Frontal cortex (tissue), 4 donors: ENCODE results near the gene LGALS4. TPM values are rescaled to one million over a fixed set of nuclear protein-coding genes. Genes with fewer than 3 reads are reported as not detected.

Source experiments
- DNase-seq, 2 donors: peaks; one replicate each; pipeline ENCODE4 v3.0.0; 2012; ENCODE audit warnings: low spot score in 2 of 2
- FAIRE-seq: peaks from 2 replicates; lab custom pipeline; 2012; peaks lifted over from hg19 to GRCh38; lab: Jason Lieb, UNC
- total RNA-seq: library from RNA; depleted of rRNA; stranded (reverse); fragments of >200 nt; gene quantifications from one replicate; pipeline ENCODE4 v1.2.3, GENCODE V29; 2014
- donor health status: control.
- donor health status: control.
- donor health status: control.

The LGALS4 gene
- total RNA-seq, 1 donor from 2014 or later: under 0.01 TPM

DNA sequence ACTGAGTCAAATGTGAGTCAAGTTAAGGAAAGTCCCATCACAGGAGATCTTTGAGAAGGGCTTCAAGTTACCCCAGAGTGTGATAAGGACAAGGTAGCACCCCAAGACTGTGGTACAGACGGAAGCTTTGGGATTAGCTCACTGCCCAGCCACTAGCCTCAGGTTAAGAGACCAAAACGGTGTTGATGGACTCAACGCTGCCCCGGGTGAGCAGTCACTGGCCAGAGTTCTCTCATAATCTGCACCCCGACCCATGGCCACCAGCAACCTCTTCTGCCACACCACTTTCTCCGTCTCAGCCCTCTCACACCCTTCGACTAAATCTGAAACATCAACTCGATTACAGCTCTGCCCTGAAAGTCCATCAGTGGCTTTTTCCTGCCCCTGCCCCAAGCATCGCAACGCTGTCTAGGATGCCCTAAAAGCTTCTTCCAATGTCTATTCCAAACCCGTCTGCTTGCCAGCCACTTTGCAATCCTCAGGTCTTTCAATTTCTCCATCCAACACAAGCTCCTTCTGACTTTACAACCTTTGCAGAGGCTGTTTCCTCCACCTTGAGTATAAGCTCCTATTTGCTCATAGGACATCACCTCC is 31.4 kb upstream of the LGALS4 start:
- no peak for DNase-seq
- no peak for FAIRE-seq

DNA sequence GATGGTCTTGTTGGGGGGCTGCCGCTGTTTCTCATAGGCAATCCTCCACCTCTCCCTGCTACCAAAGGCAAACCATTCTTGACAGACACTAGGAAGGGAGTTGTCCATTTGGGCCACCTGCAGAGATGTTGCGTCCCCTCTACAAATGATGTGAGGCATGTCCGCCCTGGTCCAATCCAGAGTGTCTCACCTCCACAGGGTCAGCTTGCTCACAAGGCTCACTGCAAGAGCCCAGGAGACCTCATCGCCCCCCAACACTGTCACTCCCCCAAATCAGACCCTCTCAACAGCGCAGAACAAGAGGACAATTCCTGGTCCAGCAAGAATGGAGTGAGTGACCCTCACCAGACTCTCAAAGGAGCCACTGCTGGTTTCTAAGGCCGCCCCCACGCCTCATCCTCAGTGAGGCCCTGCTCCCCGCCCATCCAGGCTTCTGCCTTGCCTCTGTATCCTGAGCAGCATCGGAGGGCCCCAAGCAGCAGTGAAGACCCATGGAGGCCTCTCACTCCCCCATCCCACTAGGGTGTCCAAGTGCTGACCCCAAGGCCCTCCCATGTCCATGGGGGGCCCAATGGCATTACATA is 30.5 kb upstream of the LGALS4 start:
- DNase-seq: no peak
- FAIRE-seq: no peak

GRCh38 chr19:38842439-38843174 is 29.9 kb upstream of the LGALS4 start:
- no peak for FAIRE-seq
- no peak for DNase-seq

GRCh38 chr19:38841787-38842438 is 29.2 kb upstream of the LGALS4 start:
- DNase-seq (no peak), FAIRE-seq (no peak)

DNA sequence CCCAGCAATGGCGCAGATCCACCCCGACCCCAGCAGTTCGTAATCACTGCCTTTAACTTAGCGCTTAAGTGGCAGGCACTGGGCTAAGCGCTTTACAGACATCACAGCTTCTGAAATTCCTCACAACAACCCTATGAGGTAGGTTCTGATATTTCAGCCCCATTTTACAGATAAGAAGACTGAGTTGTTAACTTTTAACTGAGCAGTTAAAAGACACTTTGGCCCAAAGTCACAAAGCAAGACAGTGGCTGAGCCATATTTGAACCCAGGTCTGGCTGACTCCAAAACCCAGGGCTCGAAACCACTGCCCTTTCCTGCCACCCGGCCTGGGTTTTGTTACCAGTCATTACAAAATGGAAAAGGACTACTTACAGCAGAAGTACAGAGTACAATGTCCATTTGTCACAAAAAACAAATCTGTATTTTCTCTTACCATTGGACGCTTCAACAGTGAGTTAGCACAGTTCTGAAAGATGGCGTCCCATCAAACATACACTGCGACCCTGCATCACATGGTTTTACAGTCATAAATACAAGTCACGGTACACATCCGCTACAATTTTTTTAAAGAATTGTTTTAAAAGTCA is 28.5 kb upstream of the LGALS4 start:
- FAIRE-seq (no peak), DNase-seq (no peak)

GRCh38 chr19:38840583-38840968 is 27.8 kb upstream of the LGALS4 start:
- no peak for FAIRE-seq

DNA sequence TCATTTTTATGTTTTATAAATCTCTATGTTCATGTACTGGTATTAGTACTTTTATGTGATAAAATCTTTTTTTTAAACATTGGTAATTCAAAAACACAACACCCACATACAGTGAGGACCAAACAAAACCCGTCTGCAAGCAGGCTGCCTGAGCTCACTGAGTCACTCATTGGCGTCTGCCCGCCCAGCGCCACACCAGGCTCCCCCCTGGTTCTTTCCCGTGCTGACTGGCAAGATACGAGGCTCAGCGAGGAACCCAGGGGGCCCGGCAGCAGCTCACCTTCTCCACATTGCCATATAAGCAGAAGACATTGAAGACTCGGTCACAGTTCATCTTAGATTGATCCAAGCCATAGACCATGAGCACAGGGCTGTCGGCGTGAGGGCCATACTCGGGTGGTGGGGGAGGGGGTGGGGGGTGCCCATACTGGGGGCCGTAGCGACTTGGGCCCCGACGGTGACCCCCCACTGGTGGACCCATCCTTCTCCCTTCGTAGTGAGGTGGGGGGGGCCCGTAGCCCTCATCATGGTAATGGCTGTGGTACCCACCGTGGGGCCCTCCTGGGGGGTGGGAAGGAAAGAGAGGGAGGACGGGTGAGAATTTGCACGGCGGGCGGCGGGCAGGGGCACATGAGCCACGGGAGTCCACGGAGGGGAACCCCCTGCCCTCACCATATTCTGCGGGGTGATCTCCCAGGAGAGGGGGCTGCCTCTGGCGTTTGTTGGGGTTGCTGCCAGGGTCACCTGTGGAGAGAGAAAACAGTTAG is 27.3 kb upstream of the LGALS4 start:
- no peak for DNase-seq
- FAIRE-seq: no peak

More at GRCh38 chr19:38840583-38840968, 27.8 kb upstream of the LGALS4 start:
- DNase-seq: no peak

- no peak for DNase-seq
- FAIRE-seq: no peak
Observed at GRCh38 chr19:38838986-38839761, 26.4 kb upstream of the LGALS4 start.

DNA sequence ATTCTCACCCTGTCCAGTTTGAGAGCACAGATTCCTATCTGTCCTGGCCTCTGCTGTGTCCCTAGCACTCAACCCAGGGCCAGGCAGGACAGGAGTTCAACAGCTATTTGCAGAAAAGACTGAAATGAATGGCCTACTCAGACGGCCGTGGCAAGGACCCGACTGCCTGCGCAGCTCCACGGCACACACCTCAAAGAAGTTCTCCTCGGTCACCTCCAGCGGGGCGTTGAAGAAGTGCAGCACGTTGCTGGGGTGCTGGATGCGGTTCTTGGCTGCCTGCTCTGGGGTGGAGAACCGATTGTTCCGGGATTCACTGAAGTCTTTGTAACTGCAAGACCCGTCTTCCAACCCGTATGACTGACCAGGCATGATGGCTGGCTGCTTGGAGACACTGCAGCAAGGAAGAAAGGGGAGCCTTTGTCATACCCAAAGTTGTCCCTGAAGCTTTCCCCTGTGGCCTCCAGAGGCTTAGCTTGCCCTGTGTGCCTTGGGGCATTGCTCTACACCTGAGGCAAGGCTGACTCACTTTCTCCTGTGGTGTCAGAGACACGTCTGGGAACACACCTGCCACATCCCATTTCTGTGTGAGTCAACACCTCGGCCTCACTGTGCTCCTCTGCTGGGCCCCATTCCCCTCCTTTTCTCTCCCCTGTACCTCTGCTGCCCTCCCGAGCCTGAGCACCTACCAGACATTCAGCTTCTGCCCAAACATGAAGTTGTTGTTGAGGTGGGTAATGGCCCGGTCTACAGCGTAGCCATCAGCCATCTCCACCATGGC is 25.7 kb upstream of the LGALS4 start:
- FAIRE-seq (no peak), DNase-seq (no peak)

DNA sequence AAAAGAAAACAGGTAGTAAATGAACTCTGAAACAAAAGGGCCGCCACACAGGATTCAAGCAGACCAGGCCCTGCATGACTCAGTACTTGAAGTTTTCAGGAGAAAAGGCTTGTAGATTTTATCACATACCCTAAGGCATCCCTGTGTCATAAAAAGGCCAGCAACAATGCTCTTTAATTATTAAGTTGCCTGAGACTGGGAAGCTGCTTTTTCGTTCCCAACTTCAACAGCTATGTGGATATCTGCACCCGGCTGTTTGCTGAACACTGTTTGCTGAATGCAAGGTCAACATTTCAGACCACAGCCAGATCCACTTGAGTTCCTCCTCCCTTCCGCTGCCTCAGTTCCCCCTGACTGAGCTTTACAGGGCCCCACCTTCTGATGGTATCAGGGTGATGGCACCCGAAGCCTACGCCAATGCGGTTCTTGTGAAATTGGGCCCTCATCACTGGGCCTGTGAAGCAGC is 24.9 kb upstream of the LGALS4 start:
- DNase-seq: no peak
- FAIRE-seq: no peak

- DNase-seq: no peak
- FAIRE-seq: no peak
Observed at GRCh38 chr19:38836983-38837626, 24.4 kb upstream of the LGALS4 start.

DNA sequence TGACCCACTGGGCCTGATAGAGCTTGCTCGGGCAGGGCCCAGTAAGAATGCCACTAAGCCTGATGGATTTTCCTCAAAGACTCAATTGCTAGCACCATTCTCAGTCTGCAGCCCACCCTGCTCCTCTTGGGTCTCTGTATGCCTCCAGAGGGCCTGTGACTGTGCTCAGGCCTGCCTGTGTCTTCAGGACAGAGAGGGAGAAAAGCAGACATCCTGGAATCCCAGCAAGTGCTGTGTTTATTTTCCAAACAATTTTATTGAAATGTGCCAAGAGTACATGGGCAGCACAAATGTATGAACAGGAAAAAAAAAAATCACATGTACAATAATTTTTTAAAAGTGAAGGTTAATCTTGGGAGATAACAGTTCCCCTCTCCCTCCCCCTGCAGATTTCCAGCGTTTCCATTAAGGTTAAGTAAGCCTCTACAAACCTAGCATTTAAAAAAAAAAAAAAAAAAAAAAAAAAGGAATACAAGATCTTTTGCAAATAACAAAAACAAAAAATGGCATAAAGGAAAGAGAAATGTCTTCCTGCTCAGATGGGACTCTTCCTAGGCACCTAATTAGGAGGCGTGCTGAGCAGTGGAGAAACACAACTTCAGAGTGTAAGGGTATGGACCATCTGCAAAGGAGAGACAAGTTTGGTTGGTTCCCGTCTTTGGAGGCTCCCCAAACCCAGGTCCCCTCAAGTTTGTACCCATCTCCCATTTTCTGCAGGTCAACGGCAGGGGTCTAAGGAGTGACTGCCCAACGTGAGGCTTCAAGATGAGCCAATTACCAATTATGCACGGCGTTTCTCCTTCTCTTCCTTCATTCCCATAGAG is 23.6 kb upstream of the LGALS4 start:
- FAIRE-seq (no peak), DNase-seq (no peak)

GRCh38 chr19:38834590-38834989 is 21.8 kb upstream of the LGALS4 start:
- FAIRE-seq (no peak), DNase-seq (no peak)

DNA sequence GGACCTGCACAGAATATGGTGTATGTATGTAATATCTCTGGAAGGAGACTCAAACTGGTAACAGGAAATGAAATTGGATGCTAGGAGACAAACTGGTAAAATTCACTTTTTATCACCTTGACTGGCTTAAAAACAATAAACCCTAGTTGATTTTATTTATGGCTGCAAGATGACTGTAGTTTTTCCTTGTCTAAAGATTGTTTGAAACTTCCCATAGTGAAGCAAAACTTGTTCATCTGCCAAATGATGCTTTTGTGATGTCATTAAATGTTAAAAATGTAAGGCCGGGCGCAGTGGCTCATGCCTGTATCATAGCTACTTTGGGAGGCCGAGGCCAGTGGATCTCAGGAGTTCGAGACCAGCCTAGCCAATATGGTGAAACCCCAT is 21.4 kb upstream of the LGALS4 start:
- DNase-seq (no peak), FAIRE-seq (no peak)

GRCh38 chr19:38833092-38833425 is 20.3 kb upstream of the LGALS4 start:
- FAIRE-seq (no peak), DNase-seq (no peak)

DNA sequence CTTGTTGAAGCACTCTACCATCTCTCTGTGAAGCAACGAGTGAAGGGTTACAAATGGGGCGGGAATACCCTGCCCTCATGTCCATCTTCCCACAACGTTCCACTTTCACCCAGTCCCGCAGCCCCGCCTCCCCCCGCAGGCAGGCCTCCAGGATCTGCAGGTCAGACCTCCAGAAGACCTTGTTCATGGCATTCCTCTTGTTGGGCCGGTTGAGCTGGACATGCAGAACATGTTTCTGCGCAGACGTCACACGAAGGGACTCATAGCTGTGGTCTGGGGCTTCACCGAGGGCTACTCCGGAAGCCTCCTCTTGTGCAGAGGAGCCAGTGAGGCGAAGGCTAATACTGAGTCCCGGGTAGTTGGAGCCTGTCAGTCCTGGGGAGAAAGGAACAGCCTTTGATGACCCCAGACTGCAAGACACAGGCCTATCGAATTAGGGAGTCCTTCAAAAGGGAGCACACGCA is 18.4 kb upstream of the LGALS4 start:
- FAIRE-seq: no peak

More for the DNA sequence above, 18.4 kb upstream of the LGALS4 start:
- DNase-seq: no peak
